SH-SY5Y (cell line): ENCODE results near the gene CTCFL.

Experiments used
- GATA2 ChIP-seq: IDR thresholded peaks from 2 replicates; pipeline ENCODE4 v1.6.1; 2011; ENCODE audit warnings: mild to moderate bottlenecking, low read depth, low read length
- GATA3 ChIP-seq: IDR thresholded peaks from 2 replicates; pipeline ENCODE4 v1.6.1; 2011; ENCODE audit warnings: low read depth, mild to moderate bottlenecking, low read length, moderate library complexity

DNA sequence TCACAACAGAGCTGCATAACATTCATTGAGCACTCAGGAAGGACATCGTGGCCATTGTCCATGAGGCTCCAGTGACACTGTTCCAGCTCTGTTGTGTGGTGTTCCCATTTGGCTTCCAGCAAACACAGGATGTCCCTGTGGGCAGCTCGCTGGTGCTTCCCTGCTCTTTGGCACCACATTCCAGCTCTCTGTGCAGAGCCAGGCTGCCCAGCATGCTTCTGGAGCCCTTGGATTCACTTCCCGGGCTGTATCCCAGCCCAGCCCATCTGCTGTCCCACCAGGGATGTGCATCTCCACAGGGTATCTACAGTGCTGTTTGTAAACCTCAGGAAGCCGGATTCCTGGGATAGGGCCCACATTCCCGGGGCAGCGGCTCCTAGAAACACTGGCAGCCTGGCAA is 57.2 kb downstream of the CTCFL start:
- no peak for TF ChIP-seq GATA3
- TF ChIP-seq GATA2, result no peak
